Spleen (tissue), 7 donors: Measurements from ENCODE around the gene EHD2.

ENCODE experiments used
- CTCF ChIP-seq, 11 experiments: fragments of 200-600 bp in 7 of 11; fragments of 450-650 bp in 4 of 11; sonication (generic) in 4 of 11; IDR thresholded peaks in 8 of 11; conservative IDR thresholded peaks in 3 of 11; 1 replicate in 7 of 11; 2 replicates in 4 of 11; pipeline versions ENCODE4 v1.4.0 to v1.8.0; 2016 to 2021; ENCODE audit warnings: antibody characterized with exemption in 11 of 11, inconsistent platforms in 4 of 11, mild to moderate bottlenecking in 1 of 11
- POLR2A ChIP-seq, 3 donors: fragments of 450-650 bp; IDR thresholded peaks; one replicate each; pipeline ENCODE4 v1.5.1; 2017; ENCODE audit warnings: antibody characterized with exemption in 3 of 3, mild to moderate bottlenecking in 1 of 3
- POLR2AphosphoS5 ChIP-seq, 3 donors: sonication (generic); formaldehyde crosslinking; IDR thresholded peaks; one replicate each; pipeline ENCODE4 v1.5.1; 2017; ENCODE audit warnings: antibody characterized with exemption in 3 of 3
- donor health status: DM: no; HTN: no; CAD: no; lungs with moderate emphysema.
- donor health status: DM: no; HTN: no; CAD: no.
- donor health status: DM: no; HTN: no; CAD: no.

DNA sequence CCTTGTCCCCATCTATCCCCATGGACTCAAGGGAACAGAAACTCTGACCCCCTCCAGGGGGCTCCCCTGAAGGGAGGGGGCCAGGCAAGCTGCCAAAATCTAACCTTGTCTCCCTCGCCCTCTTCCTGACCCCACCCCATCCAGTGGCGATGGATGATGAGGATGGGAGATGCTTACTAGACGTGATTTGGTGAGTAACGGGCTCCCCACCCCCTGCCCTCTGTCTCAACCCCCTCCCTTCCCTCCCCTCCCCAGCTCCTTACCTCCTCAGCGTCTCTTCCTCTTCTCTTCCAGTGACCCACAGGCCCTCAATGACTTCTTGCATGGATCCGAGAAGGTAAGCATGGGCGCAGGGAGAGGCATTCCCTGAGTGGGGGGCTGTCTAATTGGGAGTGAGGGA is 39.8 kb upstream of the EHD2 start:
- TF ChIP-seq POLR2A (IDR thresholded peaks at IDR 0.05) = no peak
- no peak for TF ChIP-seq POLR2AphosphoS5 (IDR thresholded peaks at IDR 0.05)
- TF ChIP-seq CTCF (IDR thresholded peaks at IDR 0.05 in 8 of 11, conservative IDR thresholded peaks at IDR 0.05 in 3 of 11) = no peak
